GM12801 (cell line): ENCODE results near the gene AP3B1.

Source experiments
- CTCF ChIP-seq: IDR thresholded peaks from one replicate; pipeline ENCODE4 v1.5.1; 2011; ENCODE audit warnings: control low read depth; ENCODE audit not compliant: insufficient read length; ENCODE audit errors: extremely low read depth

The AP3B1 gene

GRCh38 chr5:78062645-78063044 is 231.9 kb downstream of the AP3B1 start:
- TF ChIP-seq CTCF = no peak

GRCh38 chr5:78060421-78060820 is 234.1 kb downstream of the AP3B1 start:
- TF ChIP-seq CTCF = no peak

- no peak for TF ChIP-seq CTCF
Measured at GRCh38 chr5:78058625-78059024, 235.9 kb downstream of the AP3B1 start.

GRCh38 chr5:78056901-78057514 is 237.5 kb downstream of the AP3B1 start:
- TF ChIP-seq CTCF = no peak

- no peak for TF ChIP-seq CTCF
Measured at GRCh38 chr5:78056053-78056452, 238.4 kb downstream of the AP3B1 start.

- TF ChIP-seq CTCF = no peak
Measured at GRCh38 chr5:78050888-78051287, 243.6 kb downstream of the AP3B1 start.

GRCh38 chr5:78046006-78046405 is 248.5 kb downstream of the AP3B1 start:
- no peak for TF ChIP-seq CTCF
